Activated CD4-positive, alpha-beta T cell treated with anti-CD3 and anti-CD28 coated beads, Interleukin-2, amount 50 U/mL, for 24 hours (primary cell): ENCODE data around the gene EGFR.

Experiments used
- DNase-seq, 2 donors: peaks; one replicate each; pipeline ENCODE4 v3.0.0-alpha.2; 2020; ENCODE audit warnings: low read depth in 1 of 2, low spot score in 1 of 2

The EGFR gene

DNA sequence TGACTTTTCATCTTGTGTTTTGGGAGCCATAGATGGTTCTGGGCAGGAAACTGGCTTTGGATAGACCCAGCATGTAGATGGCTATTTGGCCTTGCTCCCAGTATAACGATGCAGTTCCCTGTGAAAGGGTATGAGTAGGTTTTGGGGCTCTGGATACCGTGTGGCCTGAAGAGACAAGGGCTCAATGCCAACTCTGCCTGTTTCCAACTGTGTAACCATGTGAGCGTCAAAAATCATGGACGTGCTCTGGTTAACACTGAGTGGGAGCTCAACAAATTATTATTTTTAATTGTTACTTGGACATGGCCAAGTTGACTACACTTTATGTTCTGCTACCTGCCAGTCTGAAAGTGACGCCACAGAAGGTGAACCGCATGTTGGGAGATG is 41.8 kb downstream of the EGFR start:
- no peak for DNase-seq

- DNase-seq, result no peak
Observed at GRCh38 chr7:55061726-55062499, 43.1 kb downstream of the EGFR start.

DNA sequence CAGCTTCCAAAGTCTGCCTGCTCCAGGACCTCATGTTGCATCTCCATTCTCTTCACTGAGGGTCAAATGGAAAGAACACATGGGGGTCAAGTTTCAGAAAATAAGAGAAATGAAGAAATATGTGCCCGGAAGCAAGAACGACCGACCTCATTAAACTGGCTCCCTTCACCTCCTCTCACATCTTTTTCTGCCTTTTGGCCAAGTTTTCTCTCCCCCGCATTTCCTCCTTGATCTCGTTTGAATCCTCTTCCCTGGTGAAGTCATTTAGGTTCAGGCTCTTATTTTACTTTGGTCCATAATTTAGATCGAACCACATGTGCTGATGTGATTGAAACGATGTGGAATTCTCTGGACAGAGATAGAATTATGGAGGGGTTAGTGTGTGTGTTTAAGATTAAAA is 44.2 kb downstream of the EGFR start:
- no peak for DNase-seq

DNA sequence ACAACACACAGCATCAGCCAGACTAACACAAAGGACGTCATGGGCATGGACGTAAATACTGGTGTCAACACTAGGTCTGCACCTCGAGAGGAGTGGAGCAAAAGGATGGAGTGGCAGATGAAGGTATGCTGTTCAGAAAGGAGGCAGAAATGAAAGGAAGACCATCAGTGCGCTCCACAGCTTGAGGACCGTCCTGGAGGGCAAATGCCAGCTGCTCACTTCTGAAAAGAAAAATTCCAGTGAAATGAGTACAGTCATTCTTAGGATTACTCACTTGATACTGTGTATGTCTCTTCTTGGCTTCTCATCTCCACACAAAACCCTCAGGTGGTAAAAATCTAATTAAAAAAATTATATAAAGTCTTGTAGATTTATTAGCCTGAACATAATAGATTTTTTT is 44.8 kb downstream of the EGFR start:
- no peak for DNase-seq

- DNase-seq, result no peak
Observed at GRCh38 chr7:55065079-55065478, 46.3 kb downstream of the EGFR start.

GRCh38 chr7:55065511-55066229 is 46.9 kb downstream of the EGFR start:
- no peak for DNase-seq

- no peak for DNase-seq
Observed at GRCh38 chr7:55066524-55066923, 47.7 kb downstream of the EGFR start.

DNA sequence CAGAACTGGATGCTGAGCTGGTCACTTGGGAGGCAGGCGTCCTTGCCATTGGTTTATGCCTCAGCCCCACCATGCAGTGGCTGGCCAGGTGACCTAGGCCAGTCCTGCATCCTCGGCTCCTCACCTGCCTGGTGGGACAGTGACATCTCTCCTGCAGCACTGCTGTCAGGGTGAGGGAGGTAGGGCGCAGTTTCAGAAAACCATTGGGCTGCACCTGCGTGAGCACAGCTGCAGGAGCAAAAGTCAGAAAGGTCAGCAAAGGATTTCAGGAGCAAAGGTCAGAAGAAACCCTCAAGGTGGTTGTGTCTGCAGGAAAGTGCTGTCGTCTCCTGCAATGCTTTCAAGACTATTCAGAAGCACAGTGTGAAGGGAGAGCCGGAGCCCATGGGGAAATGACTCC is 48.1 kb downstream of the EGFR start:
- DNase-seq, result no peak

DNA sequence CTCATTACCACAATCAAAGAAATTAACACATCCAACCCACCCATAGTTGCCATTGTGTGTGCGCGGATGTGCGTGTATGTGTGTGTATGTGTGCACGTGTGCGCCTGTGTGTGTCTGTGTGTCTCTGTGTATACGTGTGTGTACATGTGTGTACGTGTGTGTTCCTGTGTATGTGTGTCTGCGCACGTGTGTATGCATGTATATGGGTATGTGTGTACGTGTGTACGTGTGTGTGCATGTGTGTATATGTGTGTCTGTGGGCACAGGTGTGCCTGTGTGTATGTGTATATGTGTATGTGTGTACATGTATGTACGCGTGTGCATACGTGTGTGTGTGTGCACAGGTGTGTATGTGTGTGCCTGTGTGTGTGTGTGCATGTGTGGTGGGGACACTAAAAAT is 48.9 kb downstream of the EGFR start:
- DNase-seq, result no peak

- DNase-seq, result no peak
Observed at GRCh38 chr7:55069271-55069792, 50.5 kb downstream of the EGFR start.

DNA sequence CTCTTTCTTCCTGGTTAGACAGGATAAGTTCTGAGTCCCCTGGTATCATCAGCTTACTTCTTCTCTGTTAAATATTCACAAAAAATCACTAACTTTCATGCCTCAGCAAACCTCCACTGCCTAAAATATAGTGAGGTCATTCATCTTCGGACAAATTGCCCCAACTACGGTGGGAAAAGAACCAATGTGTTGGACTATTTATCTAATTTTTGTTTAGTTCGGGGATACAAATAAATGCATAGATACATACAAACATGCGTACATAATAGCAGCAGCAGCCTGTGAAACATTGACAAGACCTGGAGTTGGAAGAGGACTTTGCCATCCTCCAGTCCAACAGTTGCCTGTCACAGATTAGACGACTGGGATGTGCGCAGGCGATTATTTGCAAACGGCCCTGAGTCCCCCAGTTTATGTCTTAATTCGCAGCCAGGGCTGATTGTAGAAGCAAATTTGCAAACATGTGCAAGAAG is 51.5 kb downstream of the EGFR start:
- no peak for DNase-seq

- DNase-seq, result no peak
Observed at GRCh38 chr7:55070854-55071253, 52.0 kb downstream of the EGFR start.

DNA sequence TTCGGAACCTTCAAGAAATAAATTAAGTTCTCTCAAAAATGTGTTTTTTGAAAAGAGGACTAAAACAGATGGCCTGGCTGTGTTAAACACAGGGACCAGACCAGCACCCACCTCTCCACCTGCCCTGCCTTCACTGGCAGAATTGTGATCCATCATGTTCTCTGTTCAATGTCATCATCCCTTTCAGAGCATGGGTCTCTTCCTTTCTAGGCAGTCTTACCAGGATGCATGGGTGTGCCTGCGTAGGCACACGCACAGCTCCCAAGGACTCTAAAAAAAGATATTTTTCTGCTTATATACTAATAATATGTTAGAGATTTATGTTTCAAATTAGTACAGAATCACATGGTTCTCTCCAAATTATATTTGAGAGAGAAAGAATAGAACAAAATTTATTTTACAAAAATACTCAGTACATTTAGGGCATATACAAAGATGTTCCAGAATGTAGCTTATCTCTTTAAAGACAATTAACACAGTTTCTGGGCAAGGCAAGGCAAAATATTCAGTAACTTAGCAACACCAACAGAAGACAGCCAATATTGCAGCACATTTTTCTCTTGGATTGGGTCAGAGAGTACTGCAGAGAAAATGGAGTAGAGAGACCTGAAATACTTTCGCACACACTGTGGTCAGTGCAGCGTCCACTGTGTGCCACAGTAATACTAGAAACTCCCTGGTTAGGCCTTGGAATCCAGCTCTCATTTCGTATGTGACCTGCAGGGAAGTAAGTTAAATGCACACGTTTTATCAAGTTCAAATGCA is 52.8 kb downstream of the EGFR start:
- DNase-seq, result no peak

DNA sequence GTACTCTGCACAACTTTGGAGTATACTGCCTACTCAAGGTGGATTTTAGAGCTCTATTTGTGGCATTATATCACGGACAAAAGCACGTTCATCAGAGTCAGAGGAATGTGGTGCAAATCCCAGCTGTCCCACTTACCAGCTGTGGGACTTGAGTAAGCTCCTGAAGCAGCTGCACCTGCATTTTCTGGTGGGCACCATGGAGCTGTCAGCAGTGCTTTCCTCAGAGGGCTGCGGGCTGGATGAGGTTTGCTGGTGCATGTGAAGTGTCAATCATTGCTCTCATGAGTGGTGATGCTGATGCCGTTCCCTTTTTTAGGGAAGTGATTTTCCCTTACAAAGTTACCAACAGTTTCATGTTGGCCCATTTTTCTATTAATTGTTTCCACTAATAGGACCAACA is 53.4 kb downstream of the EGFR start:
- DNase-seq, result no peak

GRCh38 chr7:55073051-55073511 is 54.3 kb downstream of the EGFR start:
- DNase-seq, result no peak

DNA sequence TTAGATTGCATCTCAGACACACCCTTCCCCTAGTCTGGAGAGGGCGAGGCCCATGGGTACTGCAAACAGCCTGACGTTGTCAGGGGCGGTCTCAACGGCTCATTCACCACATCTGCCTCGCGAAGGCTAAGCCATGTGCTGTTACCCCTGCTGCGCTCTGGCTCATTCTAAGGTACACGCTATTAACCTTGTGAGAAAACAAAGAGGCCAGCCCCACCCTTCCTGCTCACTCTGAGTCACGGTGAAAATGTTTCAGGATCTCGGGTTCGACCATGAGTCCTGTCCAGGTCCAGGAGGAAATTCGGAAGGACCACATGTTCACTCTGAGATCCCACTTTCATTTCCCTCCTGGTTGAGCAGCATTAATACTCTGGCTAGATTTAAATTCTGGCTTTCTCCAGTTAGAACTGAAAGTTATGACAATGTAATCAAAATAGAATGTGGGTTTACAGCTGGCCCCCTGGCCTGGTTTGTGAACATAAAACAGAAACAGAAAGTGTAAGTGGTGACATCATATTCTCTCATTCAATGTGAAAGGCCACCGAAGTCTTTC is 55.2 kb downstream of the EGFR start:
- no peak for DNase-seq

GRCh38 chr7:55075464-55076021 is 56.7 kb downstream of the EGFR start:
- DNase-seq, result no peak

- DNase-seq, result no peak
Observed at GRCh38 chr7:55077561-55078410, 59.0 kb downstream of the EGFR start.

DNA sequence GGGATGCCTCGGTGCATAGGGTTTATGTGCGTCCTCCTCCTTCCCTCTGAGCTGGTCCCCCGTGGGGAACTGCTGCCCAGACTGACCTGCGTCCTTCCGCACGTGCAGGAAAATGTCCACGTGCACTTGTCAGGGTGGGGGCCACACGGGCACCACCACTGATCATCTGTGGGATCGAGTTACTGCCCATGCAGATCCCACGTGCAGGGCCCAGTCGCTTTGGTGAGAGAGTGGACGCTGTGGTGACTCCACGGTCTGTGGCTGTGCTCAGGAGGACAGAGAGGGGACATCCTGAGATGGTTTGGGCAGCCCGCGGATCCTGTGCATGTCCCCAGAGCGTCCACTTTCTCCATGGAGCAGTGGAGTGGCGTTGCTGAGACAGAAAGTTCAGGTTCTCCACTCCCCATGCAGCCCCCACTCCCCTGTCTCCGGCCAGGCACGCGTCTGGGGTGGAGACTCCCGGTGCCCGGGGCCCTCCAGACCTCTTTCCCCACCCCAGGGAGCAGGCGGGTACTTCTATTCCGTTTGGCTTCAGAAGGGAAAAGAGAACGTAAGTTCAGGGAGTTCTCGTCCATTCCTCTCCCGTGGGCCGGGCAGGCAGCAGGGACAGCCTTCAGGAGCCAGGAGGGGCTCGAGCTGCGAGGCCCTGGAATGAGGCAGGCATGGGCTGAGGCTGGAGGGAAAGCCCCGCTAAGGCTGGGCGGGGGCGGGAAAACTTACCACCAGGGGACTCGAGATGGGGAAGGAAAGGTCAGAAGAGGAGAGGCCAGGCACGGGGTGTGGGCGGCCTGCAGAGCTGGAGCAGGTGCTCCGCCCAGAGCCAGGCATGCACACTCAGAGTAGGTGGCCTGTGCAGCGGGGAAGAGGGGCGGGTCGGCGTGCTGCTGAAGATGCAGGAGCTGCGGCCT is 59.9 kb downstream of the EGFR start:
- no peak for DNase-seq
